22Rv1 (cell line): ENCODE data around the gene FSHR.

Source experiments
- H3K27ac ChIP-seq: fragments of 450-650 bp; 2 replicates; pipeline ENCODE4 v1.5.1; 2017
- CTCF ChIP-seq: fragments of 450-650 bp; IDR thresholded peaks from 2 replicates; pipeline ENCODE4 v1.5.1; 2017; ENCODE audit warnings: mild to moderate bottlenecking
- ZFX ChIP-seq: fragments of 450-650 bp; IDR thresholded peaks from 2 replicates; pipeline ENCODE4 v1.6.1; 2017; ENCODE audit warnings: antibody characterized with exemption, borderline replicate concordance

The FSHR gene

DNA sequence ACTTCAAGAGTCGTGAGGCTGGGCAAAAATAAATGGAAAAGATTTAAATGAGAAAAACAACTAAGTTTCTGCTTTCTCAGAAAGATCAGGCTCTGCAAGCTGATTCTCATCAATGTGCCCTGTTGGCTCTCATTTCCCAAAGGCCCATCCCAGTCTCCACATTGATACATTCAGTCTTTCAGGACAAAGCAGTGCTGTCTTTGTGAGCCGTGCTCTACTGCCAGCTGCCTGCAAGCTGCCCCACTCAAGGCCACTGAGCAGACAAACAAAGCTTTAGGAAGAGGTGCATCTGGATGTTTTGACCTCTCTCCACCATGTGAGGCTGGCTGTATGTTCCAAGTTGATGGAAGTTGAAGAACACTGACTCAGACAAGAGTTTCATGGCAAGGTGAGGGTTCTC is 48.8 kb downstream of the FSHR start:
- TF ChIP-seq ZFX (no peak), CTCF (no peak)
- H3K27ac ChIP-seq: no peak overlapping the region

DNA sequence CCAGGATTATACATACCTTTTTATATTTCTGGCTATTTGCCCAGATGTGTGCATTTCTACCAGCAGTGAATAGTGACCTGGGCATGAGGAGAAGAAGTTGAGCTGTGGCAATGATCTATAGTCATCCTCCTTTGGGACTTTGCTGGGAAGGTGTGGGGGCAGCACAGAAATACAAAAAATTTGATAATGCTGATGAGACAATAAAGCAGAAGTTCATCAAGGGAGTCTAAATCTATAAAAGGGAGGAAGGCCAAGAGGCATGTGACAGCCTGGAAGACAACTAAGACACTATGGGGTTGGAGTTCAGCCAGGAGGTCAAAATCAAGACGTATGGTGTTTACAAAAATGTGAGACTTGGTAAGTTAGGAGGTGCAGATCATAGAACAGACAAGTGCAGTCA is 52.2 kb downstream of the FSHR start:
- TF ChIP-seq ZFX: no peak
- no peak for TF ChIP-seq CTCF
- no peak overlapping the region for H3K27ac ChIP-seq

DNA sequence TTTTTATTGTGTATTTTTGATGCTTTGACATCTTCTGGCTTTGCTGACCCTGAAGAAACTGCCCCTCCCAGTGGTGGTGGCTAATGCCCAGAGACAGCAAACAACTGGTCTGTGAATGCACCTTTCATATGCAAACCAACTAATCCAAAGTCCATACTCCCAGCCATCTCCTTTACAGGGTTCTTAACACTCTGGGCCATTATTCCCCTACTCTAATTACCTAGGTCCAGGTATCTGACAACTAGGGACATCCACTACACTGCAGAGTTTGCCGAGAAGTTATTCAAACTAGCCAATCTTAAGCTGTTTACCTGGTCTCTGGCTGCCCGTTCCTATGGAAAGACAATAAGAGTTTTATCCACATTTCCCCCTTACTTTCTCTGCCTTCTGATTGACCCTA is 73.6 kb downstream of the FSHR start:
- TF ChIP-seq ZFX: no peak
- TF ChIP-seq CTCF: no peak
- no peak overlapping the region for H3K27ac ChIP-seq

DNA sequence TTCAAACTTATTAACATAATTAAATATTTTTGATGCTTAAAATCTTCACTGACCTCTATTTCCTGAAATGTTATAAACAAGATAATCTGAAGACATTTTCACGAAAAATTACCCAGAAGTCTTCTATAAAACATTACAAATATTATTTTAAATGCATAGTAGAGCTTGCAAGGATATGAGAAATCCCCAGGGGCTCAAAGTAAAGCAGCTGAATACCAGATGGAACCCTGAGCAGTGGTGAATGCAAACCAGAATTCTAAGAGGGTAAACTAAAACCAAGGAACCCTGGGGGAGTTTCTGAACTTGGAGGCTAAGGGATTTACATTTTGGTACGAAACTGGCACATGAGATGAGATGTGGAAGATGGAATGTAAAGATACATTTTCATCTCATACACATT is 83.6 kb downstream of the FSHR start:
- no peak overlapping the region for H3K27ac ChIP-seq
- TF ChIP-seq CTCF (no peak), ZFX (no peak)

GRCh38 chr2:49069829-49070228 is 84.5 kb downstream of the FSHR start:
- TF ChIP-seq ZFX (no peak), CTCF (no peak)

GRCh38 chr2:49068613-49069012 is 85.7 kb downstream of the FSHR start:
- TF ChIP-seq ZFX: no peak
- no peak for TF ChIP-seq CTCF
- H3K27ac ChIP-seq: no peak overlapping the region

More at GRCh38 chr2:49069829-49070228, 84.5 kb downstream of the FSHR start:
- H3K27ac ChIP-seq: no peak overlapping the region

- H3K27ac ChIP-seq: no peak overlapping the region
- TF ChIP-seq ZFX (no peak), CTCF (no peak)
Measured at GRCh38 chr2:49067971-49068370, 86.3 kb downstream of the FSHR start.
